GM20000 (cell line): Measurements from ENCODE around the gene ALX4.

Experiments
- DNase-seq: peaks from one replicate; pipeline ENCODE4 v3.0.0; 2012; ENCODE audit warnings: low spot score
- TF ChIP-seq, protein P1 (sequence below): IDR thresholded peaks from 2 replicates; pipeline ENCODE4 v1.5.1; 2012; ENCODE audit warnings: mild to moderate bottlenecking, control low read depth; ENCODE audit errors: extremely low read depth, missing control alignments

The ALX4 gene

DNA sequence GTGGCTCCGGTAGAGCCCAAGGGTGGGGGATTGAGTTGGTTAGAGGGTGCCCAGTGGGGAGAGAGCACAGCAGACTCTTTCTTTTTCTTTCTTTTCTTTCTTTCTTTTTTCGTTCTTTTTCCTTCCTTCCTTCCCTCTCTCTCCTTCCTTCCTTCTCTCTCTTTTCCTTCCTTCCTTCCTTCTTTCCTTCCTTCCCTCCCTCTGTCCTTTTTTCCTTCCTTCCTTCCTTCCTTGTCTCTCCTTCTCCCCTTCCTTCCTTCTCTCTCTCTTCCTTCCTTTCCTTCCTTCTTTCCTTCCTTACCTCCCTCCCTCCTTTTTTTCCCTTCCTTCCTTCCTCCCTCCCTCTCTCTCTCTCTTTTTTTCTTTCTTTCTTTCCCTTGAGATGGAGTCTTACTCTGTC, 4.8 kb upstream of the ALX4 start:
- no peak for DNase-seq
- TF ChIP-seq, protein P1, sequence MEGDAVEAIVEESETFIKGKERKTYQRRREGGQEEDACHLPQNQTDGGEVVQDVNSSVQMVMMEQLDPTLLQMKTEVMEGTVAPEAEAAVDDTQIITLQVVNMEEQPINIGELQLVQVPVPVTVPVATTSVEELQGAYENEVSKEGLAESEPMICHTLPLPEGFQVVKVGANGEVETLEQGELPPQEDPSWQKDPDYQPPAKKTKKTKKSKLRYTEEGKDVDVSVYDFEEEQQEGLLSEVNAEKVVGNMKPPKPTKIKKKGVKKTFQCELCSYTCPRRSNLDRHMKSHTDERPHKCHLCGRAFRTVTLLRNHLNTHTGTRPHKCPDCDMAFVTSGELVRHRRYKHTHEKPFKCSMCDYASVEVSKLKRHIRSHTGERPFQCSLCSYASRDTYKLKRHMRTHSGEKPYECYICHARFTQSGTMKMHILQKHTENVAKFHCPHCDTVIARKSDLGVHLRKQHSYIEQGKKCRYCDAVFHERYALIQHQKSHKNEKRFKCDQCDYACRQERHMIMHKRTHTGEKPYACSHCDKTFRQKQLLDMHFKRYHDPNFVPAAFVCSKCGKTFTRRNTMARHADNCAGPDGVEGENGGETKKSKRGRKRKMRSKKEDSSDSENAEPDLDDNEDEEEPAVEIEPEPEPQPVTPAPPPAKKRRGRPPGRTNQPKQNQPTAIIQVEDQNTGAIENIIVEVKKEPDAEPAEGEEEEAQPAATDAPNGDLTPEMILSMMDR, result no peak

DNA sequence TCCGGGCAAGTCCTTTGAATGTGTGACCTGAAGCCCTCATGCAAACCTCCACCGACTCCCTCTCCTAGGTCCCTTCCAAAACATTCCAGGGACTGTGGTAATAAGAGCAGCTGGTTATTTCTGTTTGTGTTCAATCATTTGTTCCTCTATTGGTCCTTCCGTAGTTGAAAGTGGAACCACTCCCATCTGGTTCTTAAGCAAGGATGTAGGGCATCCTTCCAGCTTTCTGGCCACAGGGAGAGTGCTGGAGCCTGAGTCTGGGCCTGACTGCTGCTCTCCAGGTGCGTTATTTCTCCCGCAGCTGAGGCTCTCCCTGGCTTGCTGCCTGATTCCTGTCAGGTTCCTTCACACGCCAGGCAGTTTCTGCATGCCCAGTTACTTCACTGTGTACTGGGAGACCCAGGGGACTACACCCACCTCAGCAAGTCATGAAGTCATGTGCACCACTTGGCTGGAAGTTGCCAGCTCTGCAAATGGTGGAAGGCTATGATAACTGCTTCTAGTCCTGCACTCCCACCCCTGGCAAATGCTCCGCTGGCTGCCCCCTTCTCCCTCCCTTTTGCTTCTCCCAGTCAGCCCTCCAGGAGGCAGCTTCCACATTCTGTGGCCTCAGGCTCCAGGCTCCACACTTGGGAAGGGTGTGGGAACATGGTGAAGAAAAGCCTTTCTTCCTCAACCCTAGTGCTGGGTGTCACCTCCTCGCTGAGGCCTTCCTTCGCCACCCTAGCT, 4.0 kb upstream of the ALX4 start:
- no peak for DNase-seq
- TF ChIP-seq, protein P1, result no peak

DNA sequence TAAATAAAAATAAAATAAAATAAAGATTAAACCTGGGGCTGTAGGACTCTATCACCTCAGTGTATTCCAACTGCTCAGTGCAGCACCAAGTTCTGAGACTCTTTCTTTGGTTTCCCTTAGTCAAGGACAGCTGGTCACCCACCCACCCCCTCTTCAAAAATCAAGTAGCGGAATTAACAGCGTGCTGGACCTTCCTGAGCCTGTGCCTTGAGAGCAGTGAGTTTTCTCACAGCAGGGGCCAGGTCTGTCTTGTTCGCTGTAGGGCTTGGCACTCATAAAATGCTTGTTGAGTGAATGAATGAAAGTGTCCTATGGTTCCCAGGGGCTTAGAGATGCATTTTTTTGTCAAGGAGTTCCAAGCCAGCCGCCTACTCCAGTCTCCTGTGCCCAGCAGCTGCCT, 2.9 kb upstream of the ALX4 start:
- DNase-seq, result no peak
- TF ChIP-seq, protein P1, result no peak

DNA sequence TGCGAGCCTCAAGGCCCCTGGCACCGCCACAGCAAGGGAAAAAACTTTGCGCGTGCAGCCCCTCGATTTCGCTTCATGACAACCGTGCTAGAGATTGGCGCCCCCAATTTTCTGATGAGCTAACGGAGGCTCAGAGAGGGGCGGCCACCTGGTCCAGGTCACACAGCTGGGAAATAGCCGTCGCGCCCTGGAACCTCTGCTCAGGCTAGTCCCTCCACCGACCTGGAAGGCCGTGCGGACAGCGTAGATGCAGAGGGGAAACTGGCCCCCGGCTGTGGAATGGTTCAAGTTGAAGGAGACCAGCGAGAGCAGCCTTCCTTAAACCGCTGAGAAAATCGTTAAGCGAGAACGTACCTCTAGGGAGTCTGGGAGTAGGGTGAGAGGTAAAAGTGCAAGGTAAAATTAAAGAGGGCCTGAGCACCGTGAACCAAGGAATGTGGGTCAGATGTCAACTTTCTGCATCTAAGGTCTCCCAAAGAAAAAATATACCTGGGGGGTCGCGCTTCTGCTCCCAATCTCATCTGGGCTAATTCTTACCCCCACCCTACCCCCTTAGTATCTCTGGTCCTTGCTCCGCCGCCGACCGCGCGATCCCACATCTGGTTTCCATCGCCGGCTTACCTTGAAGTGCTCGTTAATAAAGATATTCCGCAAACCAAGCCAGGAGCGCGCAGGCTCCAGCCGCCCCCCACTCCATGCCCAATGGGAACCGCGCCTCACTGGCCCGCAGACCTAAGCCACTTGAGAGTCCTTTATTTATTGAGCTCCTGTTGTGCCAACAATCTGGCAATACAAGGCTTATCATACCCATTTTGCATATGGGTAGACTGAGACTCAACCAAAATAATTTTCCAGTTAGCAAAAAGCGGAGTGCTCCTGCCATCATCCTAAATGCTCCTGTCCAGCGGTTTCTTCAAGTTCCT, 1.7 kb upstream of the ALX4 start:
- DNase-seq, result no peak
- TF ChIP-seq, protein P1, result no peak

DNA sequence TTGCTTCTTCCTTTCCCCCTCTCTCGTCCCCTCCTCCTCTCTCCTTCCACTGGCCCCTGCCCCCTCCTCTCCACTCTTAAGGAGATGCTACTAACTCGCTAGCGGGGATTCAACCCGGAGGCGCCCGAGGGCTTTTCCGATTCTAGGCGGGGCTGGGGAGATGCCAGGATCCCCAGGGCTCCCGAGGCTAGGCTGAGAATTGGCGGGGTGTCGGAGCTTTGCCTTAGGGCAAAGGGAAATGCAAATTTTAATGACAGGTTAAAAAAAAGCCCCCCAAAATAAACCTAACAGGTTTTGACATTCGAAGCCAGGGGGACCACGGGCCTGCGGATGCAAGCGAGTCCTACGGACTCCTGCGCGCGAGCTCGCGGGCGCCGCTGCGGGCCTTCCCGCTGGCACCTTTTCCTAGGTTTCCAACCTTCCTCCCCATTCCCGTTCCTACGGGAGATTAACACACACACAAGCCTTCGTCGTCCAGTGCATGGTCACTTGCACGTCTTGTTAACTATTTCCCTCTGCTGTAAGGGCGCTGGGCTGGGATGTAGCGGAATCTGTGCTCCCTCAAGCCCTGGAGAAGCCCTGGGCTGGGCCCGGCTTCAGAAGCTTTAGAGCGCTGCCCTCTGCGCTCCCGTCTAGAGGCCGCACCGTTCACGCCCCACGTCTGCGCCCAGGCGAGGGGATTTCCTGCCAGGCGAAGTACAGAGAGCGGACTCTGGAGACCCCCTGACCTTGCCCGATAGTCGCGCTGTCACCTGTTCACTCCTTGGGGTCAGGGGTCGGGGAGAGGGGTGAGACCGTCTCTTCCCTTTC, 729 bp upstream of the ALX4 start:
- TF ChIP-seq, protein P1, result no peak
- DNase-seq, result no peak

DNA sequence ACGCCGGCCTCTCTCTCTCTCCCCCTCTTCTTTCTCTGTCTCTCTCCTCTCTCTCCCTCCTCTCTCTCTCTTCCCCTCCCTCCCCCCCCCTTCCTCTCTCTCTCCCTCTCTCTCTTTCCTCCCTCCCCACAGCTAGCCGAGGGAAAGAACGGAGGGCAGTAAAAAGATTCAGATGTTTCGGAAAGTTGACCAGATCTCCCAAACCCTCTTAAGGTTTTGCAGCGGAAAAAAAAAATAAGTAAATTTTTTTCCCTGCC, 195 bp upstream of the ALX4 start:
- DNase-seq, result no peak
- TF ChIP-seq, protein P1, result no peak
